GM15510 (cell line): ENCODE measurements around the gene DAZL.

Source experiments
- POLR2A ChIP-seq: IDR thresholded peaks from 3 replicates; pipeline ENCODE4 v1.6.1; 2011; ENCODE audit warnings: borderline replicate concordance; ENCODE audit not compliant: insufficient read length; ENCODE audit errors: extremely low read depth

Gene DAZL, protein sequence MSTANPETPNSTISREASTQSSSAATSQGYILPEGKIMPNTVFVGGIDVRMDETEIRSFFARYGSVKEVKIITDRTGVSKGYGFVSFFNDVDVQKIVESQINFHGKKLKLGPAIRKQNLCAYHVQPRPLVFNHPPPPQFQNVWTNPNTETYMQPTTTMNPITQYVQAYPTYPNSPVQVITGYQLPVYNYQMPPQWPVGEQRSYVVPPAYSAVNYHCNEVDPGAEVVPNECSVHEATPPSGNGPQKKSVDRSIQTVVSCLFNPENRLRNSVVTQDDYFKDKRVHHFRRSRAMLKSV

DNA sequence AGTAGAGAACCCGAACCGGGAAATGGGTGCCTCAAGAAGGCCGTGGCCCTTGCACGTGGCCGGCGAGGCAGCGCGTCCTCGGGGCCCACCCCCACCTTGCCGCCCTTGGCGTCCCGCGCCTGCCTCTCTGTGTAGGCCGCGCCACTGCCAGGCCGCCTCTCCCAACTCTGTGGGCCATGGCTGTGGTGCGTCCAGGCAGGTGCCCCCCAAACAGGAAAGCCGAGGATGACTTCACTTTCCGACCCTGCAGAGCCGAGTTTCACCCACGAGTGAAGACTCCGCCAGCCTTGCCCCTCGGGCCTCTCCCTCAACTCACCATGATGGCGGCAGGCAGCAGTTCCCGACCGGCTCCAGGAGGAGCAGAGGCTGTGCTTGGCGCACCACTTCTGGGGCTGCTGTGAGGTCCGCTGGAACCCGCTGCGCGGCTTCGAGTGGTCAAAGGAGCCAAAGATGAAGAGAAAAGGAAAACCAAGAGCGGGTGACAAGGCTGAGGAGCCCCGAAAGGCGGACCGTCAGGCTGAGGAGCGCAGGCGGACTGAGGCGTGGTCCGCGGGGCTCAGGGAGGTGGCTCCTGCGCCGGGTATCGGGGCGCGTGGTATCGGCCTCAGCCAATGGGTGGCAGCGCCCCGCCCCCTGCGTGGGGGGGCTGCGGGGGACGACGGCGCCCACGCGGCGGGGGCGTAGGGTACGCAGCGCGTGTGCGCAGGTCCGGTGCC lies at the start of gene DAZL:
DAZL (minus strand) TSS at position 537 of the 716 bp plus-strand sequence; CDS start at position 319, 218 bp downstream.
- no peak for TF ChIP-seq POLR2A

DNA sequence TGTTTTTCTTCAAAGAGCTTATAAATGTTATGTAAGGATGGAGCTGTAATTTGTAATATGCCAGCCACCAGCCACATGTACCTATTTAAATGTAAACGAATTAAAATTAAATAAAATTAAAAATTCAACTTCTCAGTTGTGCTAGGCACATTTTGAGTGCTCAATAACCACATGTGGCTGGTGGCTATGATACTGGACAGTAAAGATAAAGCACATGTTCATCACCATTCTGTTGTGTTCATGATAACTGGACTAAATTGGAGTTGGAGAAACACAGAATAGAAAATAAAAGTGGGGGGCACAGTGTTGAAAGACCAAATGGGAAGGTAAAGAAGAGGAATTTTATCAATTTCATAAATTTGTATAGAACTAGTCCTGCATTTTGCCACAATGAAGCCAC lies 49.8 kb upstream of the DAZL start:
- no peak for TF ChIP-seq POLR2A

DNA sequence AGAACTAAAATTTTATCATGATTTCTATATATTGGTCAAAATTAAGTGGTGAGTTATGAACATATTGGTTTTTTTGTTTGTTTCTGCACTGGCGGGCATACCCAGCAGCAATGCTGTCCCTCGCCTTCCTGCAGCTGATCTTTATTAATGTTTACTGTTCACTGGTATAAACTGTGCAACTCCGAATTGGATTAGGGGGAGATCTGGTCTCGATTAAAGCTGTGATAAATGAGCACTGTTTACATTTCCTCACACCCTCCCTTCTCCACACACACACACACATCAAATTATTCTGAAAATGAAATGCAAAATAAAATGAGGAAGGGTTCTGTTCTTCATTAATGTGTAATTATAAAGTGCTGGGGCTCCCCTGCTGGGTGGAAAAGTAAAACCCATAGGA lies 48.5 kb upstream of the DAZL start:
- no peak for TF ChIP-seq POLR2A

DNA sequence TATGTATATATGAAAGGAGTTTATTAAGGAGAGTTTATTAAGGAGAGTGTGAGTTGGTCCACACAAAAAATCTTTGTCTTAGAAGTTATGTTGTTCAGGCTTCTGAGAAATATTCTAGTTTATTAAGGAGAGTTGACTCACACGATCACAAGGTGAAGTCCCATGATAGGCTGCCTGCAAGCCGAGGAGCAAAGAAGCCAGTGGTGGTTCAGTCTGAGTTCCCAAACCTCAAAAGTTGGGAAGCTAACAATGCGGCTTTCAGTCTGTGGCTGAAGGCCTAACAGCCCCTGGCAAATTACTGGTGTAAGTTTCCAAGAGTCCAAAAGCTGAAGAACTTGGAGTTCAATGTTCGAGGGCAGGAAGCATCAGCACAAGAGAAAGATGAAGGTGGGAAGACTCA lies 42.4 kb upstream of the DAZL start:
- no peak for TF ChIP-seq POLR2A

DNA sequence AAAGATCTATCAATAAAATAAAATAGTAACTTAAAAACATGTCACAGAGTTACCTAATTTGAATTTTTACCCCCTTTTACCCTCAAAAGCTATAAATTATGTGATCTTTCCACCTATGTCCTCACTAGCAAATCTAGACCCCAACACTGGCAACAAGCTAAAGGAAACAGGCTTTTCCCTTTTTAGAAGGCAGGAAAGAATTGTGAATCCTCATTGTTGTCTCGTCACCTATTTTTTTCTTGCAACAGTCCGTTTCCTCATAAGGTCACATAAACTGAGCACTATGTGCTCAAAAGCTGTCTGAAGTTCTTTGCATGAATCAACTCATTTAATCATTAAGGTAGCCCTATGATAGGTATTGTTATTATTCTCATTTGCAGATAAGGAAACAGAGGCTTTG lies 34.6 kb upstream of the DAZL start:
- TF ChIP-seq POLR2A = no peak

DNA sequence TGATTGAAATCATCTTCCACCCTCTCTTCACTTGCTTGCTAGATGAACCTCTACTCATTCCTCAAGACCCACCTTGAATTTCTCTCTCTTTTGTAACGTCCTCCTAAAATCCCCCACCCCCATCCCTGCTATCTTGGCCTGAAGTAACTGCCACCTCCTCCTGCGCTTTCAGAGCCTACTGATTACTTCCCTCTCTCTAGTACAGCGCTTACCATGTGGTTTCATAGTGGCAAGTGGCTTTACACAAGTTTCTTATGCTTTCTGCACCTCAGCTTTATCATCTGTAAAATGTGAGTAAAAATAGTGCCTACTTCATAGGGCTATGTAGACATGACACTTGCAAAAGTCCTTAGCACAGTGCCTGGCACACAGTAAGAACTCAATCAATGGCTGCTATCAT lies 28.7 kb upstream of the DAZL start:
- no peak for TF ChIP-seq POLR2A

DNA sequence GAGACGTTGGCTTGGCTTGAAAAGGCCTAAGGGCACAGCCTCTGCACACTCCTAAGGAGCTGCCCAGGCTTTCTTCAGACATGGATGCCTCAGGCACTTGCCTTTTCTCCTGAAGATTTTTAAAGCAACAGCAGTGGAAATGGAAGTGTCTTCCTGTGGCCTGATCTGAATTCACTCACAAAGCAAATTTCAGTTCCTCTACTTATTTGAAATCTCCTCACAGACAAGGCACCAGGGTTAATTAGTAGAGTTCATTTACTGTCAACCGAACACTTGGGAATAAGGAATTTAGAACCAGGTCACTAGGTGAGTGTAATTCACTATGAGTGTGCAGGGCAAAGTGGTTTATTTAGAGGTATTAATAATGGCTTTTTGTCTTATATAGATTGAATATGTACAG lies 27.2 kb upstream of the DAZL start:
- TF ChIP-seq POLR2A = no peak

DNA sequence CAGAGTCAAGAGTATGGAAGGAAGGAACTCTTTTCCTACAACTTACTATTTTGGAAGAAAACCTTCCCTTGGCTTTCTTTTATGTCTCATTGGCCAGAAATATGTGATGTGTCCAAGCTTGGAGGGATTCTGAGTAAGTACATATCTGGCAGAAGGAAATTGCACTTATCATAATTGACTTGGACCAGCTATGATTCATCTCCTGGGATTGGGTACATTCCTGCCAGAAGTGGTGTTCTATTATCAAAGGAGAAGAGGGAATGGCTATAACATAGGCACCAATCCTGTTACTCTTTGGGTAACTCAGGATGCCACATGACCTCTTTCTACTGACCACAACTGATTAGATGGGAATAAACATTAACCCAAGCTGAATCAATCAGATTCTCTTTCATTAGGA lies 13.5 kb upstream of the DAZL start:
- TF ChIP-seq POLR2A = no peak

DNA sequence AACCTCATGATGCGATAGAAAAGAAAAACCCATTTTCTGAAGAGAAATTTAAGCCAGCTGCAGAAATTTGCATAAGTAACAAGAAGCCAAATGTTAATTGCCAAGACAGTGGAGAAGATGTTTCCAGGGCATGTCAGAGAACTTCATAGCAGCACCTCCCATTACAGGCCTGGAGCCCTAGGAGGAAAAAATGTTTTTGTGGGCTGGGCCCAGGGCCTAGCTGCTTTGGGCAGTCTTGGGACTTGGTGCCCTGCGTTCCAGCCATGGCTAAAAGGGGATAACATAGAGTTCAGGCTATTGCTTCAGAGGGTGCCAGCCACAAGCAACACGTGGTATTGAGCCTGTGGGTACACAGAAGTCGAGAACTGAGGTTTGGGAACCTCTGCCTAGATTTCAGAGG lies 10.9 kb upstream of the DAZL start:
- no peak for TF ChIP-seq POLR2A

DNA sequence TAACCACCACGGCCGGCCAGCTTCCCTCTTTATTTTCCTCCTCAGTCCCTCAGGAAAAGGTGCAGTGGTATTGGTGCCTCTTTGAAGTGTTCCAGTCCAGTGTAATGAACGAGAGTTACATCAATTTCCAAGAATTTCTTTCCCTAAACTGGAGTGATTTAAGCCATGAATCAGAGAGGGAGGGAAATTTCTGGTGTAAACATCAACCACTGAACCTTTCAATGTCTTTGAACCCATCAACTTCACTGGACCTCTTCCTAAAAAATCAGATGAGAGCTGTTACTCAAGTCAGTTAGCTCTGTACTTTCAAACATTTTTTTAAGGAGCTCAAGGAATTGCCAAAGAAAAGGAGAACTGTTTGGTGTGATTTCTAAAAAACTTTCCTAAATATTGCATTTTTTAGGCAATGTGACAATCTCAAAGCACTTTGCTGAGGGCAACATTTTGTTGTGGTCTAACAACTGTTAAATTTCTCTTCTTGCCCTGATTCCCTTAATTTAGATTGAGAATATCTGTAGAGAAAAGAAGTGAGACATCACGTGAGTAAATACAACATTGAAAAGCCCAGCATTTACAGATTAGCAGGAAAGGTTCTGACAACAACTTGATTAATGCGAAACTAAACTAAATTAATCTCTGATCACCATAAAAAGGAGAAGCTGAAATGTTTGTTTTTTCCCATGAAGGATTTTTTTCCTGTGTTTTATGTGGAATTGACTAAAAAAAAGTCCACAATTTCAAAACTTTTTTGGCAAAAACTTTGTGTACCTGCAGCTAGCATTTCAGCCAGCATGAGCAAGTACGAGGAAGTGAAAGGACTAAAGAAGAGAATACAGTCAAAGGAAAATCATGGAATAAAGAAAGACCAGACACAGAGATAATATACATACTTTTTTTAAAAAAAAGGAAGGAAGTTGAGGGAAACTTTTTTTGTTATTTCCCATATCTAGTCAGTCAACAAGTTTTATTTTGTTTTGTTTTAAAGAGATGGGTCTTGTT lies 9.1 kb upstream of the DAZL start:
- TF ChIP-seq POLR2A = no peak

DNA sequence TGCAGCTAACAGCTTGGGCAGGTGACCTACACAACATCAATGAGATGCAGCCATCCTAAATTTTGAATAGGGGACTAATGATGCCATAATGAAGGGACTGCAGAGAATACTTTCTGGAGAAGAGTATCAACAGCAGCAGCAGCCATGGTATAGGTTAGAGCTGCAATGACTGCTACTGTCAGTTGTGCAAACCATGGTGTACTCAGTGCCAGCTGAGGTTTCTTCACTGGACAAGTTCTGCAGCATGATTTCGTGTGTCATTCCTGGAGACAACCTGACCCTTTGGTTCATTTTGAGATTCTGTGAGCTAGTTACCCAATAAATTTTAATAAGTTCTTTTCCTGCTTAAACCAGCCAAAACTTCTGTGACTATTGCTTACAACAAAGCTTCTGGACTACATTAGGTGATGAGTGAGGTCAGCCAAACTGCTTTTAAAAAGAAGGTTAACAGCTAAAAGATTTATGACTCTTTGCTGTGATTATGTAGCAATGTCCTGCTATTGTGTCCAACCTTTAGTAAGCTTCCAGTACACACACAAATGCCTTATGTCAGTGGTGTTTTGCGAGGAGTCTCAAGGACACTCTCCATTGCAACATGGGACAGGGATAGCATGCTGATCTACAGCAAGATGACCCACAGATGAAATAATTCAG lies 4.8 kb upstream of the DAZL start:
- TF ChIP-seq POLR2A = no peak

DNA sequence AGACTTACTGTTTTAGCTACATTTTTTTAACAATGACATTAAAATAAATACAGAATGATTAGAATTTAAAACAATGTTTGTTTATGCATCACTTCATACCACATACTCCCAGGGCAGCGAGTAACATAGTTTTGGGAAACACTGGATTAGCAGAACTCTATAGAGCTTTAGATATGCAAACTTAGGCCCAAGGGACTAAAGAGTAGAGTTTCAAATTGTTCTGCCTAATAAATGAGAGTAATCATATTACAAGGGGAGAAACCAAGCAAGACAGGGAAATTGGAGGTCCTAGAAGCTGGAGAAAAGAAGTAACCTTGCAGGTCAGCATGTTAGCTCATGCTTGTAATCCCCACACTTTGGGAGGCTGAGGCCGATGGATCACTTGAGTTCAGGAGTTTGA lies 3.6 kb upstream of the DAZL start:
- no peak for TF ChIP-seq POLR2A

DNA sequence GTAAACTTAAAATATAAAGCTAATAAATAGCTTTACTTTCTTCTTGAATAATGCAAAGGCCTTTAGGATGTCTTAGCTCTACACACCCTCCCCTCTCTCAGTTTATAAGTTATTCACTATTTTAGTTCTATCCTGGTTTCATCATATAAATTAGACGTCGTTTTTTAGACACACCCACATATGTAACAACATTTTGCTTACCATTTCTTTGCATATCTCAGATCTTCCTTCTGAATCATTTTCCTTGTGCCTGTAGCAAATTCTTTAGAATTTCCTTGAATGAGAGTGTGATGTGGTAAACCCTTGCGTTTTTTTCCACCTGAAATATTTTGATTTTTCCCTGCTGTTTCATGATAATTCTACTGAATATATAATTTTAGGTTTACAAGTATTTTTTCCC lies 2.5 kb upstream of the DAZL start:
- no peak for TF ChIP-seq POLR2A

DNA sequence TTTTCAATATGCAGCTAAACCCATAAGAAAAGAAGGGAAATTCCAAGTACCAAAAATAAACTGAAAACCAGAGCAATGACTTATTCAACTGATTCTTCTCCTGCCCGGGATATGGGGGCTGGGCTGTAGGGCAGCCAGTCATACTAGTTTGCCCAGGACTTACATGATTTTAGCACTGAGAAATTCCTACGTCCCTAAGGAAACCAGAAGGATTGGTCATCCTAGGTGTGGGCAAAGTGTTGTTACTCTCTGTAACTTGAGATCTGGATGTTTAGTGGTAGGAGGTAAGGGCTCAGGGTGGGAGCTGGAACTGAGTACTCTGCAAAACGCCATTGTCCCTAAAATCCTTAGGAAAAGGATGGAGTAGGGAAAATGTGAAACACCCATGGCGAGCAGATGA lies 1.2 kb upstream of the DAZL start:
- TF ChIP-seq POLR2A = no peak

DNA sequence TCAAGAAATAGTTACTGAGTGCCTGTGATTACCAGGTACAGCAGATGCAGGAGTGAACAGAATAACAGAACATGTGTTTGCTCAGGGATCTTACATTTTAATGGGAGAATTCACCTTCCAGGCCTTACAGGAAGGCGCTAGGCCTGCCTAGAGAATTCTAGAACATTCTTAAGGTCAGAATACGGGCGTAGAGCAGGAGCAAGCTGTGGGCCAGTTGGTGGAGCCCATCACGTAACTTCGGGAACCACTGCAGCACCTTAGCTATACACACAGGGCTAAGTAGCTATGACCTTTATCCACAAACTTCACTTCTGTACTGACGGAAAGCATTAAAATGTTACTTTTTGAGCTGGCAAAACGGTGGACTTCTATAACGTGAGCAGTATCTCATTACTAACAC lies 743 bp upstream of the DAZL start:
- no peak for TF ChIP-seq POLR2A
